ENCODE data around the gene EYS.

DNA sequence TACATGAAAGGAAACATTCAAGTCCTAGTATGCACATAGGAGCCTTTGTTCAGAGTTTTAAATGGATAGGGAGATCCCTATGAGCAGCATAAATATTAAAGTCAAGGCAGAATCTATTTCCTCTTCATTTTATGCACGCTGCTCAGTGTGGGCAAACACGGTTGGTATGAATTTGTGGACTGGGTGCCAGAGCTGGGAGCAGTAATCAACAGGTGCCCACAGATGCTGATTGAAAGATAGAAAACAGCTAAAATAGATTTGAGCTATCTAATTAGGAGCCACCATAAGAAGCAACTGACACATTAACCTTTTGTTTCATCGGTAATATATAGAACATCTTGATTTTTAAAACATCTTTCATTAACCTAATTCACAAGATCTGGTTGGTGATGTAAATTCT is 175.5 kb downstream of the EYS start:
- TF ChIP-seq, protein P1, sequence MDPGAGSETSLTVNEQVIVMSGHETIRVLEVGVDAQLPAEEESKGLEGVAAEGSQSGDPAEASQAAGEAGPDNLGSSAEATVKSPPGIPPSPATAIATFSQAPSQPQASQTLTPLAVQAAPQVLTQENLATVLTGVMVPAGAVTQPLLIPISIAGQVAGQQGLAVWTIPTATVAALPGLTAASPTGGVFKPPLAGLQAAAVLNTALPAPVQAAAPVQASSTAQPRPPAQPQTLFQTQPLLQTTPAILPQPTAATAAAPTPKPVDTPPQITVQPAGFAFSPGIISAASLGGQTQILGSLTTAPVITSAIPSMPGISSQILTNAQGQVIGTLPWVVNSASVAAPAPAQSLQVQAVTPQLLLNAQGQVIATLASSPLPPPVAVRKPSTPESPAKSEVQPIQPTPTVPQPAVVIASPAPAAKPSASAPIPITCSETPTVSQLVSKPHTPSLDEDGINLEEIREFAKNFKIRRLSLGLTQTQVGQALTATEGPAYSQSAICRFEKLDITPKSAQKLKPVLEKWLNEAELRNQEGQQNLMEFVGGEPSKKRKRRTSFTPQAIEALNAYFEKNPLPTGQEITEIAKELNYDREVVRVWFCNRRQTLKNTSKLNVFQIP (CRISPR knock-in tag; IDR thresholded peaks at IDR 0.05; ENCODE audit: borderline replicate concordance, low read depth): no peak
- TF ChIP-seq ARNTL (CRISPR knock-in tag; IDR thresholded peaks at IDR 0.05; ENCODE audit: borderline replicate concordance, low read depth): no peak
- no peak for TF ChIP-seq CSDC2 (CRISPR knock-in tag; IDR thresholded peaks at IDR 0.05)
- TF ChIP-seq GLIS3 (CRISPR knock-in tag; IDR thresholded peaks at IDR 0.05): no peak
- no peak for TF ChIP-seq ZNF70 (CRISPR knock-in tag; IDR thresholded peaks at IDR 0.05)
- no peak for TF ChIP-seq PPARA (CRISPR knock-in tag; IDR thresholded peaks at IDR 0.05; ENCODE audit: borderline replicate concordance)
- TF ChIP-seq, protein P2, sequence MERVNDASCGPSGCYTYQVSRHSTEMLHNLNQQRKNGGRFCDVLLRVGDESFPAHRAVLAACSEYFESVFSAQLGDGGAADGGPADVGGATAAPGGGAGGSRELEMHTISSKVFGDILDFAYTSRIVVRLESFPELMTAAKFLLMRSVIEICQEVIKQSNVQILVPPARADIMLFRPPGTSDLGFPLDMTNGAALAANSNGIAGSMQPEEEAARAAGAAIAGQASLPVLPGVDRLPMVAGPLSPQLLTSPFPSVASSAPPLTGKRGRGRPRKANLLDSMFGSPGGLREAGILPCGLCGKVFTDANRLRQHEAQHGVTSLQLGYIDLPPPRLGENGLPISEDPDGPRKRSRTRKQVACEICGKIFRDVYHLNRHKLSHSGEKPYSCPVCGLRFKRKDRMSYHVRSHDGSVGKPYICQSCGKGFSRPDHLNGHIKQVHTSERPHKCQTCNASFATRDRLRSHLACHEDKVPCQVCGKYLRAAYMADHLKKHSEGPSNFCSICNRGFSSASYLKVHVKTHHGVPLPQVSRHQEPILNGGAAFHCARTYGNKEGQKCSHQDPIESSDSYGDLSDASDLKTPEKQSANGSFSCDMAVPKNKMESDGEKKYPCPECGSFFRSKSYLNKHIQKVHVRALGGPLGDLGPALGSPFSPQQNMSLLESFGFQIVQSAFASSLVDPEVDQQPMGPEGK (CRISPR knock-in tag; IDR thresholded peaks at IDR 0.05; ENCODE audit: borderline replicate concordance): no peak

Measured in SK-N-SH treated with all-trans-retinoic acid at 6 μM for 48 hours (cell line).